WTC11 (cell line): ENCODE results near the gene ADCY5.

Experiments used
- CBFB ChIP-seq: sonication (generic); formaldehyde crosslinking; IDR thresholded peaks from 2 replicates; pipeline ENCODE4 v1.8.1; 2022; ENCODE audit warnings: mild to moderate bottlenecking, low read depth, missing genetic modification reagents
- ESRRA ChIP-seq: sonication (generic); formaldehyde crosslinking; IDR thresholded peaks from 2 replicates; pipeline ENCODE4 v1.8.1; 2022; ENCODE audit warnings: mild to moderate bottlenecking, missing genetic modification reagents, borderline replicate concordance
- NFE2L1 ChIP-seq: sonication (generic); formaldehyde crosslinking; IDR thresholded peaks from 2 replicates; pipeline ENCODE4 v1.8.1; 2023; ENCODE audit warnings: missing genetic modification reagents
- RELA ChIP-seq: sonication (generic); formaldehyde crosslinking; IDR thresholded peaks from 2 replicates; pipeline ENCODE4 v1.8.1; 2022; ENCODE audit warnings: missing genetic modification reagents, mild to moderate bottlenecking, borderline replicate concordance
- TF ChIP-seq, protein P1 (sequence below): fragments of 200-600 bp; IDR thresholded peaks from 2 replicates; pipeline ENCODE4 v1.8.0; 2022; ENCODE audit warnings: antibody characterized with exemption
- TF ChIP-seq, protein P2 (sequence below): sonication (generic); formaldehyde crosslinking; IDR thresholded peaks from 2 replicates; pipeline ENCODE4 v1.8.1; 2022; ENCODE audit warnings: mild to moderate bottlenecking, moderate library complexity, missing genetic modification reagents
- TF ChIP-seq, protein P3 (sequence below): sonication (generic); formaldehyde crosslinking; IDR thresholded peaks from 2 replicates; pipeline ENCODE4 v1.8.0; 2022; ENCODE audit warnings: mild to moderate bottlenecking, missing genetic modification reagents

DNA sequence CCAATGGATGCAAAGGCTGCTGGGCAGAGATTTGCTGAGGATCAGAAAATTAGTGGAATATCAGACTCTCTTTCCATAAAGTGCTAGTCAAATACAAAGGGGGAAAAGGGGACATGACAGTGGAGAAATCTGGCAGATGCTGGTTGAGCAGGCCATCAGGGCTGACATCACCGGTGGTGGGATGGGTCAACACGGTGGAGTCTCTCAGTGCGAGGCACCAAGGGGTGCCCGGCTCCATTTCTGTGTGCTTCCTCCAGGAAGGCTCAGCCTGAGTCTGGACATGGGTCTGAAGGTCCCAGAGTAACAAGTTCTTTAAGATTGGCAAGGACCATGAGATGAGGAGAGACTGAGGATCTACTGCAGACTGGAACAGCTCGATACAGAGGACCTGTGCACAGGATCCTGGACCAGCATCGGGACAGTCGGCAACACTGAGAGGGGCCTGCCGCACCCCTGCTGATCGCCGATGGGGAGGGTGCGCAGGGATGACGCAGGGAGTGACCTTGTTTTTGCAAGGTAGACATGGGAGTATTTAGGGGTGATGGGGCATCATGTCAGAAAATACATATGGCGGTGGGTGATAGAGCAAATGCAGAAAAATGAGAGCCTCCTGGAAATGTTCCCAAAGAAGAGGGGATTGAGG is 154.5 kb downstream of the ADCY5 start:
- TF ChIP-seq CBFB (CRISPR knock-in tag) (no peak), RELA (CRISPR knock-in tag) (no peak), NFE2L1 (CRISPR knock-in tag) (no peak), ESRRA (CRISPR knock-in tag) (no peak)
- TF ChIP-seq, protein P1, sequence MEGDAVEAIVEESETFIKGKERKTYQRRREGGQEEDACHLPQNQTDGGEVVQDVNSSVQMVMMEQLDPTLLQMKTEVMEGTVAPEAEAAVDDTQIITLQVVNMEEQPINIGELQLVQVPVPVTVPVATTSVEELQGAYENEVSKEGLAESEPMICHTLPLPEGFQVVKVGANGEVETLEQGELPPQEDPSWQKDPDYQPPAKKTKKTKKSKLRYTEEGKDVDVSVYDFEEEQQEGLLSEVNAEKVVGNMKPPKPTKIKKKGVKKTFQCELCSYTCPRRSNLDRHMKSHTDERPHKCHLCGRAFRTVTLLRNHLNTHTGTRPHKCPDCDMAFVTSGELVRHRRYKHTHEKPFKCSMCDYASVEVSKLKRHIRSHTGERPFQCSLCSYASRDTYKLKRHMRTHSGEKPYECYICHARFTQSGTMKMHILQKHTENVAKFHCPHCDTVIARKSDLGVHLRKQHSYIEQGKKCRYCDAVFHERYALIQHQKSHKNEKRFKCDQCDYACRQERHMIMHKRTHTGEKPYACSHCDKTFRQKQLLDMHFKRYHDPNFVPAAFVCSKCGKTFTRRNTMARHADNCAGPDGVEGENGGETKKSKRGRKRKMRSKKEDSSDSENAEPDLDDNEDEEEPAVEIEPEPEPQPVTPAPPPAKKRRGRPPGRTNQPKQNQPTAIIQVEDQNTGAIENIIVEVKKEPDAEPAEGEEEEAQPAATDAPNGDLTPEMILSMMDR: no peak
- TF ChIP-seq, protein P2, sequence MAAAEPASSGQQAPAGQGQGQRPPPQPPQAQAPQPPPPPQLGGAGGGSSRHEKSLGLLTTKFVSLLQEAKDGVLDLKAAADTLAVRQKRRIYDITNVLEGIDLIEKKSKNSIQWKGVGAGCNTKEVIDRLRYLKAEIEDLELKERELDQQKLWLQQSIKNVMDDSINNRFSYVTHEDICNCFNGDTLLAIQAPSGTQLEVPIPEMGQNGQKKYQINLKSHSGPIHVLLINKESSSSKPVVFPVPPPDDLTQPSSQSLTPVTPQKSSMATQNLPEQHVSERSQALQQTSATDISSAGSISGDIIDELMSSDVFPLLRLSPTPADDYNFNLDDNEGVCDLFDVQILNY (CRISPR knock-in tag): no peak
- TF ChIP-seq, protein P3, sequence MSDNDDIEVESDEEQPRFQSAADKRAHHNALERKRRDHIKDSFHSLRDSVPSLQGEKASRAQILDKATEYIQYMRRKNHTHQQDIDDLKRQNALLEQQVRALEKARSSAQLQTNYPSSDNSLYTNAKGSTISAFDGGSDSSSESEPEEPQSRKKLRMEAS (CRISPR knock-in tag): no peak
